Activated B cell treated with CpG ODN at 0.5 μM for 24 hours (primary cell): ENCODE measurements around the gene PCDHB12. TPM values are rescaled to one million over a fixed set of nuclear protein-coding genes. Genes with fewer than 3 reads are reported as not detected.
"Not testable (repeated sequence)": the region's sequence is repeated elsewhere in the genome, so short reads cannot be mapped to it uniquely, and the experiment has no call there.

ENCODE experiments used
- ATAC-seq: fragments of 200-7000 bp; cut with Tn5 transposase; one replicate; pipeline ENCODE4 v1.10.0; 2021; ENCODE audit warnings: low read depth, mild to moderate bottlenecking, moderate library complexity
- CTCF ChIA-PET: fragments of 350-600 bp; sonication (Branson Sonifier 250); formaldehyde crosslinking; loops from one replicate; lab custom pipeline; 2021; ENCODE audit warnings: antibody characterized with exemption; lab: Charles Lee
- POLR2A ChIA-PET: fragments of 350-600 bp; sonication (Branson Sonifier 250); formaldehyde crosslinking; loops from one replicate; lab custom pipeline; 2021; ENCODE audit warnings: antibody characterized with exemption; lab: Charles Lee
- DNase-seq: peaks from one replicate; pipeline ENCODE4 v3.0.0; 2022
- H3K27ac Mint-ChIP-seq: one replicate; pipeline ENCODE4 v1.8.0; 2020; ENCODE audit warnings: mixed read lengths
- H3K27me3 Mint-ChIP-seq: one replicate; pipeline ENCODE4 v1.8.0; 2021; ENCODE audit warnings: mixed read lengths
- H3K36me3 Mint-ChIP-seq: one replicate; pipeline ENCODE4 v1.8.0; 2021; ENCODE audit warnings: low read depth, mixed read lengths
- H3K4me1 Mint-ChIP-seq: one replicate; pipeline ENCODE4 v1.8.0; 2021; ENCODE audit warnings: mixed read lengths
- H3K4me3 Mint-ChIP-seq: one replicate; pipeline ENCODE4 v1.8.0; 2020; ENCODE audit warnings: mild to moderate bottlenecking, mixed read lengths
- H3K9me3 Mint-ChIP-seq: one replicate; pipeline ENCODE4 v1.8.0; 2020; ENCODE audit warnings: mixed read lengths
- intact Hi-C: fragments of 100-400 bp; cut with micrococcal nuclease; formaldehyde crosslinking; loops from one replicate; pipeline ENCODE4 v1.15.1; 2024
- total RNA-seq: library from RNA; stranded (reverse); gene quantifications from 2 replicates; pipeline ENCODE4 v1.2.3, GENCODE V29; 2022
- TF ChIP-seq, protein P1 (sequence below): fragments of 200-600 bp; IDR thresholded peaks from one replicate; pipeline ENCODE4 v1.8.0; 2022; ENCODE audit warnings: antibody characterized with exemption, mild to moderate bottlenecking

PCDHB12 gene
- total RNA-seq, result not detected in 2 replicates

DNA sequence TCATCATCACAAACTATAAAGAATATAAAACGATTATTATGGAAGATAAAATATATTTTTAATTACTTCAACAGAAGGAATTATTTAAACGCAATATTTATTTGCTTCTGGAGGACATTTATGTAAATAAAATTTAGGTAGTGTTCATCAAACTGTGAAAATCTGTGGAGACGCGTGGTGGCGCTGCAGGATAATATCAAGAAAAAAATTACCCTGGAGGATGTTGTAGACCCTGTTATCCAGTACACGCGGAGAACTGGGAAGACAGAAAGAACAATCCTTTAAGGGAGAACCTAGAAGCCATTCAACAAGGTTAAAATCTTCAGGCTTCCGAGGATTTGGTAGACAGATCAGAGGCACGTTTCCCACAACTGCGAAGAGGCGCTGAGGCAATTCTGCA is at the start of gene PCDHB12:
Gene PCDHB12 (plus strand): TSS at position 242 of the 400 bp plus-strand sequence. CDS start 189 bp downstream, outside the sequence.
- H3K27me3 Mint-ChIP-seq, result peaks cover 36% of the 10 kb centered on the region

DNA sequence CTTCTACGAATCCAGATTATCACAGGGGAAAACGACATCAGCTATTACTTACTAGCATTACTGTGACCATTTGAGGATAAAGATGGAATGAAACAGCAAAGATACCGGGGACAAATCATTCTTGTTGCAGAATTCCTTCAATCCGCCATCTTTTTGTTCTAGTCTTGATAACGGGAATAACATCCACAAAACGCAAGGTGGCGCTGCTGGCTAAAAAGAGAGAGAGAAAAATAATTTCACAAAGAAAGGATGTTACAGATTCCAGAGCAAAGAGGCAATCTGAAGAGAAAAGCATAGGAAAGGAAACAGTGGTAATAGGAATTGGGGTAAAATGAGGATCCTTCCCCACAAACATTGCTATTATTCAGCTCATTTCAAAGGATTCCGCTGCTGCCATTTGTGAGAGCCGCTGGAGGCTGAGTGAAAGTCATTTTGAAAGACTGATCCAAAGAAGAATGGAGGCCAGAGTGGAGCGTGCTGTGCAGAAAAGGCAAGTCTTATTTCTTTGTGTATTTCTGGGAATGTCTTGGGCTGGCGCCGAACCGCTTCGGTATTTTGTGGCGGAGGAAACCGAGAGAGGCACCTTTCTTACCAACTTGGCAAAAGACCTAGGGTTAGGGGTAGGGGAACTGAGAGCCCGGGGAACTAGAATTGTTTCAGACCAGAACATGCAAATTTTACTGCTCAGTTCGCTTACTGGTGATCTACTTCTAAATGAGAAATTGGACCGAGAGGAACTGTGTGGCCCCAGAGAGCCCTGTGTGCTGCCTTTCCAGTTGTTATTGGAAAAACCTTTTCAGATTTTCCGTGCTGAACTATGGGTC is 35.9 kb upstream of the PCDHB12 start, which contains the start of gene PCDHB7:
Gene PCDHB7 (plus strand): TSS at position 264 of the 824 bp plus-strand sequence. CDS start 192 bp downstream, at position 456.
- Mint-ChIP-seq H3K4me1 (peaks cover 5% of the 10 kb centered on the region), H3K27ac (no peak within 1 kb of the TSS), H3K27me3 (peaks cover 13% of the 10 kb centered on the region), H3K4me3 (no peak within 1 kb of the TSS), H3K36me3 (no peaks in the 10 kb centered on the region), H3K9me3 (peaks cover 8% of the 10 kb centered on the region)
- intact Hi-C loops, result loop anchor here (5.0 kb wide), 1 partner anchor 385 kb away; no protein-coding TSS in a partner anchor
- DNase-seq (no peak), ATAC-seq (no peak)
- ChIA-PET CTCF (no interaction called here), POLR2A (no interaction called here)
- TF ChIP-seq, protein P1, sequence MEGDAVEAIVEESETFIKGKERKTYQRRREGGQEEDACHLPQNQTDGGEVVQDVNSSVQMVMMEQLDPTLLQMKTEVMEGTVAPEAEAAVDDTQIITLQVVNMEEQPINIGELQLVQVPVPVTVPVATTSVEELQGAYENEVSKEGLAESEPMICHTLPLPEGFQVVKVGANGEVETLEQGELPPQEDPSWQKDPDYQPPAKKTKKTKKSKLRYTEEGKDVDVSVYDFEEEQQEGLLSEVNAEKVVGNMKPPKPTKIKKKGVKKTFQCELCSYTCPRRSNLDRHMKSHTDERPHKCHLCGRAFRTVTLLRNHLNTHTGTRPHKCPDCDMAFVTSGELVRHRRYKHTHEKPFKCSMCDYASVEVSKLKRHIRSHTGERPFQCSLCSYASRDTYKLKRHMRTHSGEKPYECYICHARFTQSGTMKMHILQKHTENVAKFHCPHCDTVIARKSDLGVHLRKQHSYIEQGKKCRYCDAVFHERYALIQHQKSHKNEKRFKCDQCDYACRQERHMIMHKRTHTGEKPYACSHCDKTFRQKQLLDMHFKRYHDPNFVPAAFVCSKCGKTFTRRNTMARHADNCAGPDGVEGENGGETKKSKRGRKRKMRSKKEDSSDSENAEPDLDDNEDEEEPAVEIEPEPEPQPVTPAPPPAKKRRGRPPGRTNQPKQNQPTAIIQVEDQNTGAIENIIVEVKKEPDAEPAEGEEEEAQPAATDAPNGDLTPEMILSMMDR, result no peak

More for the DNA sequence above, at the start of gene PCDHB12:
- TF ChIP-seq, protein P1, result no peak
- ChIA-PET POLR2A (no interaction called here), CTCF (interaction anchor here (1.0 kb wide), 1 partner anchor 356 kb away, joined by 3 read pairs; no protein-coding TSS in a partner anchor)
- DNase-seq (no peak), ATAC-seq (no peak)
- H3K36me3 Mint-ChIP-seq, result no peaks in the 10 kb centered on the region
- H3K4me1 Mint-ChIP-seq, result no peaks in the 10 kb centered on the region
- peaks cover 6% of the 10 kb centered on the region for H3K9me3 Mint-ChIP-seq
- intact Hi-C loops, result loop anchor here (1.0 kb wide), 1 partner anchor 356 kb away; no protein-coding TSS in a partner anchor
- no peak within 1 kb of the TSS for H3K27ac Mint-ChIP-seq
- no peak within 1 kb of the TSS for H3K4me3 Mint-ChIP-seq

DNA sequence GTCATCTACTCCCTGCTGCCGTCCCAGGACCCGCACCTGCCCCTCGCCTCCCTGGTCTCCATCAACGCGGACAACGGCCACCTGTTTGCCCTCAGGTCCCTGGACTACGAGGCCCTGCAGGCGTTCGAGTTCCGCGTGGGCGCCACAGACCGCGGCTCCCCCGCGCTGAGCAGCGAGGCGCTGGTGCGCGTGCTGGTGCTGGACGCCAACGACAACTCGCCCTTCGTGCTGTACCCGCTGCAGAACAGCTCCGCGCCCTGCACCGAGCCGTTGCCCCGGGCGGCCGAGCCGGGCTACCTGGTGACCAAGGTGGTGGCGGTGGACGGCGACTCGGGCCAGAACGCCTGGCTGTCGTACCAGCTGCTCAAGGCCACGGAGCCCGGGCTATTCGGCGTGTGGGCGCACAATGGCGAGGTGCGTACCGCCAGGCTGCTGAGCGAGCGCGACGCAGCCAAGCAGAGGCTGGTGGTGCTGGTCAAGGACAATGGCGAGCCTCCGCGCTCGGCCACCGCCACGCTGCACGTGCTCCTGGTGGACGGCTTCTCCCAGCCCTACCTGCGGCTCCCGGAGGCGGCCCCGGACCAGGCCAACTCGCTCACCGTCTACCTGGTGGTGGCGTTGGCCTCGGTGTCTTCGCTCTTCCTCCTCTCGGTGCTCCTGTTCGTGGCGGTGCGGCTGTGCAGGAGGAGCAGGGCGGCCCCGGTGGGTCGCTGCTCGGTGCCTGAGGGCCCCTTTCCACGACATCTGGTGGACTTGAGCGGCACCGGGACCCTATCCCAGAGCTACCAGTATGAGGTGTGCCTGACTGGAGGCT is 34.0 kb upstream of the PCDHB12 start:
- DNase-seq, CTCF ChIA-PET, H3K4me3 Mint-ChIP-seq, H3K4me1 Mint-ChIP-seq, ATAC-seq, H3K27ac Mint-ChIP-seq, POLR2A ChIA-PET, H3K36me3 Mint-ChIP-seq, H3K9me3 Mint-ChIP-seq: not testable (repeated sequence)
- intact Hi-C loops, result loop anchor here (5.0 kb wide), 1 partner anchor 383 kb away; no protein-coding TSS in a partner anchor
- peaks cover 13% of the 10 kb centered on the region for H3K27me3 Mint-ChIP-seq

DNA sequence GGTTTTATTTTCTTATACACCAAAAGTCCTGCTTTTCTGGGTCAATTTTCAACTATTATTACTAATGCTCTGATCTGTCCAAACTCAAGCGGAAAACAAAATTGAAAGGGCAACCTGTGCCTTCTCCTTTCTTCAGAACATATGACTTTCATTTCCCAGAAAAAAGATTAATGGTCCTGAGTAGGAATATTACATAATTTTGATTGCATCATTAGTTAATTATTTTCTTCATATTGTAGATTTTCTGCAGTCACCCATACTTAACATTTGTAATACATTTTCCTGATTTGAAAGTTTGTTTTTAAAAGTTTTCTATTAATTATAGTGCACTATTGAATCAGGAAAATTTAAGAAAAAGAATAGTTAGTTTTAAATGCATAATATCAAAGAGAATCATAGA is 32.6 kb upstream of the PCDHB12 start:
- H3K27me3 Mint-ChIP-seq, result peaks cover 10% of the 10 kb centered on the region

DNA sequence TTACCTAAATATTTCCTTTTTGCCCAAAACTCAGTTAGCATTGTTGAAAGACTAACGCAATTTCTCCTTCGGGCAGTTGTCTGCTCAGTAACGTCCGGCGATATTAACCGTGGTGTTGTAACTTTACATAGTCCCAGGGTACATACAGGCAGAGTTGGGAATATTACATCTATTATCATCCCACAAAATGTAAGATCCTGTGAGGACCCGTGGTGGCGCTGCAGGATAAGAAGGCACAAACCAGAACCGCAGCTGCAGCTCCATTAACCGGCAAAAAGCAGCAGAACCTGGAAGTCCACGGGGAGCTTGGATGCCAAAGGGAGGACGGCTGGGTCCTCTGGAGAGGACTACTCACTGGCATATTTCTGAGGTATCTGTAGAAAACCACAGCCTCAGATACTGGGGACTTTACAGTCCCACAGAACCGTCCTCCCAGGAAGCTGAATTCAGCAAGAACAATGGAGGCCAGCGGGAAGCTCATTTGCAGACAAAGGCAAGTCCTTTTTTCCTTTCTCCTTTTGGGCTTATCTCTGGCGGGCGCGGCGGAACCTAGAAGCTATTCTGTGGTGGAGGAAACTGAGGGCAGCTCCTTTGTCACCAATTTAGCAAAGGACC is 30.8 kb upstream of the PCDHB12 start, which contains the start of gene PCDHB8:
Gene PCDHB8 (plus strand): TSS at position 214 of the 615 bp plus-strand sequence. CDS start 245 bp downstream, at position 459.
- DNase-seq, H3K4me1 Mint-ChIP-seq, ATAC-seq, H3K27ac Mint-ChIP-seq, H3K4me3 Mint-ChIP-seq, H3K36me3 Mint-ChIP-seq, CTCF ChIA-PET, intact Hi-C loops: not testable (repeated sequence)
- peaks cover 11% of the 10 kb centered on the region for H3K9me3 Mint-ChIP-seq
- H3K27me3 Mint-ChIP-seq, result peaks cover 17% of the 10 kb centered on the region
- POLR2A ChIA-PET, result interaction anchor here (0.6 kb wide), 1 partner anchor 189 kb away, joined by 3 read pairs; no protein-coding TSS in a partner anchor

More for the DNA sequence above, 32.6 kb upstream of the PCDHB12 start:
- peaks cover 5% of the 10 kb centered on the region for H3K4me1 Mint-ChIP-seq
- no peak for ATAC-seq
- H3K4me3 Mint-ChIP-seq, result no peak overlapping the region
- ChIA-PET CTCF (no interaction called here), POLR2A (no interaction called here)
- TF ChIP-seq, protein P1, result no peak
- no peaks in the 10 kb centered on the region for H3K36me3 Mint-ChIP-seq
- DNase-seq, result no peak
- peaks cover 8% of the 10 kb centered on the region for H3K9me3 Mint-ChIP-seq
- no peak overlapping the region for H3K27ac Mint-ChIP-seq
- intact Hi-C loops, result no loop called here

DNA sequence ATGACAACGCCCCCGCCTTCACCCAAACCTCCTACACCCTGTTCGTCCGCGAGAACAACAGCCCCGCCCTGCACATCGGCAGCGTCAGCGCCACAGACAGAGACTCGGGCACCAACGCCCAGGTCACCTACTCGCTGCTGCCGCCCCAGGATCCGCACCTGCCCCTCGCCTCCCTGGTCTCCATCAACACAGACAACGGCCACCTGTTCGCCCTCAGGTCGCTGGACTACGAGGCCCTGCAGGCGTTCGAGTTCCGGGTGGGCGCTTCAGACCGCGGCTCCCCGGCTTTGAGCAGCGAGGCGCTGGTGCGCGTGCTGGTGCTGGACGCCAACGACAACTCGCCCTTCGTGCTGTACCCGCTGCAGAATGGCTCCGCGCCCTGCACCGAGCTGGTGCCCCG is 29.1 kb upstream of the PCDHB12 start:
- POLR2A ChIA-PET, H3K4me1 Mint-ChIP-seq, intact Hi-C loops, H3K27ac Mint-ChIP-seq, H3K9me3 Mint-ChIP-seq, ATAC-seq, H3K4me3 Mint-ChIP-seq, H3K36me3 Mint-ChIP-seq, CTCF ChIA-PET, DNase-seq: not testable (repeated sequence)
- peaks cover 19% of the 10 kb centered on the region for H3K27me3 Mint-ChIP-seq

DNA sequence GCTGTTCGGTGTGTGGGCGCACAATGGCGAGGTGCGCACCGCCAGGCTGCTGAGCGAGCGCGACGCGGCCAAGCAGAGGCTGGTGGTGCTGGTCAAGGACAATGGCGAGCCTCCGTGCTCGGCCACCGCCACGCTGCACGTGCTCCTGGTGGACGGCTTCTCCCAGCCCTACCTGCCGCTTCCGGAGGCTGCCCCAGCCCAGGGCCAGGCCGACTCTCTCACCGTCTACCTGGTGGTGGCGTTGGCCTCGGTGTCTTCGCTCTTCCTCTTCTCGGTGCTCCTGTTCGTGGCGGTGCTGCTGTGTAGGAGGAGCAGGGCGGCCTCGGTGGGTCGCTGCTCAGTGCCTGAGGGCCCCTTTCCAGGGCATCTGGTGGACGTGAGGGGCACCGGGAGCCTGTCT is 28.6 kb upstream of the PCDHB12 start:
- H3K36me3 Mint-ChIP-seq, intact Hi-C loops, H3K9me3 Mint-ChIP-seq, POLR2A ChIA-PET, H3K4me1 Mint-ChIP-seq, CTCF ChIA-PET, ATAC-seq, DNase-seq, H3K27ac Mint-ChIP-seq, H3K4me3 Mint-ChIP-seq: not testable (repeated sequence)
- H3K27me3 Mint-ChIP-seq, result peaks cover 18% of the 10 kb centered on the region
